ENCODE measurements around the gene RBFOX1.

RBFOX1 gene

GRCh38 chr16:7331997-7332396, 648 bp upstream of the RBFOX1 start:
- Histone ChIP-seq H3K4me1 (ENCODE audit: insufficient read depth, low read length, severe bottlenecking) (no peaks in the 10 kb centered on the region), H4K20me1 (ENCODE audit: insufficient read depth, low read length) (no peaks in the 10 kb centered on the region), H3K4me2 (ENCODE audit: low read length) (no peak overlapping the region), H3K9me2 (ENCODE audit: low read depth, low read length) (no peaks in the 10 kb centered on the region), H3K27ac (ENCODE audit: low read depth, low read length, poor library complexity, severe bottlenecking) (no peak overlapping the region), H3K36me3 (ENCODE audit: insufficient read depth, low read length) (no peaks in the 10 kb centered on the region), H3F3A (ENCODE audit: insufficient read depth, low read length) (no peaks in the 10 kb centered on the region), H3K79me2 (ENCODE audit: insufficient read depth, low read length) (no peaks in the 10 kb centered on the region), H3K27me3 (ENCODE audit: insufficient read depth, low read length) (no peaks in the 10 kb centered on the region), H3K9ac (ENCODE audit: low read length) (no peak overlapping the region), H2AFZ (ENCODE audit: low read length) (no peak overlapping the region), H3K9me3 (ENCODE audit: low read length) (no peaks in the 10 kb centered on the region), H3K4me3 (ENCODE audit: low read depth, low read length, poor library complexity, severe bottlenecking) (no peak overlapping the region)
- TF ChIP-seq EZH2 (IDR thresholded peaks at IDR 0.05; ENCODE audit: borderline replicate concordance, low read length), result no peak
- TF ChIP-seq, protein P1, sequence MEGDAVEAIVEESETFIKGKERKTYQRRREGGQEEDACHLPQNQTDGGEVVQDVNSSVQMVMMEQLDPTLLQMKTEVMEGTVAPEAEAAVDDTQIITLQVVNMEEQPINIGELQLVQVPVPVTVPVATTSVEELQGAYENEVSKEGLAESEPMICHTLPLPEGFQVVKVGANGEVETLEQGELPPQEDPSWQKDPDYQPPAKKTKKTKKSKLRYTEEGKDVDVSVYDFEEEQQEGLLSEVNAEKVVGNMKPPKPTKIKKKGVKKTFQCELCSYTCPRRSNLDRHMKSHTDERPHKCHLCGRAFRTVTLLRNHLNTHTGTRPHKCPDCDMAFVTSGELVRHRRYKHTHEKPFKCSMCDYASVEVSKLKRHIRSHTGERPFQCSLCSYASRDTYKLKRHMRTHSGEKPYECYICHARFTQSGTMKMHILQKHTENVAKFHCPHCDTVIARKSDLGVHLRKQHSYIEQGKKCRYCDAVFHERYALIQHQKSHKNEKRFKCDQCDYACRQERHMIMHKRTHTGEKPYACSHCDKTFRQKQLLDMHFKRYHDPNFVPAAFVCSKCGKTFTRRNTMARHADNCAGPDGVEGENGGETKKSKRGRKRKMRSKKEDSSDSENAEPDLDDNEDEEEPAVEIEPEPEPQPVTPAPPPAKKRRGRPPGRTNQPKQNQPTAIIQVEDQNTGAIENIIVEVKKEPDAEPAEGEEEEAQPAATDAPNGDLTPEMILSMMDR (IDR thresholded peaks at IDR 0.05; ENCODE audit: low read length), result no peak

DNA sequence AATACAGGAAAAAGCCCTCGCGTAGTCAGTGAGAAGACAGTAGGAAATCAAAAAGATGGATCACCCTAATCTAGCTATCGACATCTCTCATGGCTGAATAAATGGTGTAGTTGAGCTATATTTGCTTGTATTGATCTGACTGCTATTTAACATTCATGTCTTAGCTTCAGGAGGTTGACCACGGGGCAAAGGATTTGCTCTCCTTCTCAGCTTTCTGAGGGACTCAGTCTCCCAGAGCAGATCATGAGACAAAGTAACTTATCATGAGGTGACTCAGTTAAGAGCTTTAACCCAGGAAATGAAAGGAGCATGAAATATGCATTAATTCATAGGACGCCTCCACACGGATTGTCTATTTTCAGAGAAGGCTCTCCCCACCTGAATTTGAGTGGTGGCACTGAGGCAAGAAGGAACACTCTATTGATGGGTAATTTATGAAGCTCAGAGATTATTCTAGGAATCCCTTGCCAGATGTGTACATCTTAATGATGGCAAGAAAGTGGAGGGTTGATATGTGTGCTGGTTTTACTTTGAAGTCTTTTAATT, 608 bp downstream of the RBFOX1 start:
- Histone ChIP-seq H4K20me1 (ENCODE audit: insufficient read depth, low read length) (no peaks in the 10 kb centered on the region), H3K9ac (ENCODE audit: low read length) (no peak overlapping the region), H3K9me3 (ENCODE audit: low read length) (no peaks in the 10 kb centered on the region), H3K4me2 (ENCODE audit: low read length) (no peak overlapping the region), H3K36me3 (ENCODE audit: insufficient read depth, low read length) (no peaks in the 10 kb centered on the region), H3K27ac (ENCODE audit: low read depth, low read length, poor library complexity, severe bottlenecking) (no peak overlapping the region), H3K79me2 (ENCODE audit: insufficient read depth, low read length) (no peaks in the 10 kb centered on the region), H3K4me3 (ENCODE audit: low read depth, low read length, poor library complexity, severe bottlenecking) (no peak overlapping the region), H3K4me1 (ENCODE audit: insufficient read depth, low read length, severe bottlenecking) (no peaks in the 10 kb centered on the region), H3F3A (ENCODE audit: insufficient read depth, low read length) (no peaks in the 10 kb centered on the region), H3K9me2 (ENCODE audit: low read depth, low read length) (no peaks in the 10 kb centered on the region), H2AFZ (ENCODE audit: low read length) (no peak overlapping the region), H3K27me3 (ENCODE audit: insufficient read depth, low read length) (no peaks in the 10 kb centered on the region)
- TF ChIP-seq, protein P1 (IDR thresholded peaks at IDR 0.05; ENCODE audit: low read length), result no peak
- TF ChIP-seq EZH2 (IDR thresholded peaks at IDR 0.05; ENCODE audit: borderline replicate concordance, low read length), result no peak

- Histone ChIP-seq H3K9me3 (ENCODE audit: low read length) (no peaks in the 10 kb centered on the region), H2AFZ (ENCODE audit: low read length) (no peak overlapping the region), H3K9me2 (ENCODE audit: low read depth, low read length) (no peaks in the 10 kb centered on the region), H3K27me3 (ENCODE audit: insufficient read depth, low read length) (no peaks in the 10 kb centered on the region), H3K36me3 (ENCODE audit: insufficient read depth, low read length) (no peaks in the 10 kb centered on the region), H3F3A (ENCODE audit: insufficient read depth, low read length) (no peaks in the 10 kb centered on the region), H3K79me2 (ENCODE audit: insufficient read depth, low read length) (no peaks in the 10 kb centered on the region), H3K4me2 (ENCODE audit: low read length) (no peak overlapping the region), H3K9ac (ENCODE audit: low read length) (no peak overlapping the region), H3K27ac (ENCODE audit: low read depth, low read length, poor library complexity, severe bottlenecking) (no peak overlapping the region), H3K4me3 (ENCODE audit: low read depth, low read length, poor library complexity, severe bottlenecking) (no peak overlapping the region), H3K4me1 (ENCODE audit: insufficient read depth, low read length, severe bottlenecking) (no peaks in the 10 kb centered on the region), H4K20me1 (ENCODE audit: insufficient read depth, low read length) (no peaks in the 10 kb centered on the region)
- TF ChIP-seq, protein P1 (IDR thresholded peaks at IDR 0.05; ENCODE audit: low read length), result no peak
- no peak for TF ChIP-seq EZH2 (IDR thresholded peaks at IDR 0.05; ENCODE audit: borderline replicate concordance, low read length)
Observed at GRCh38 chr16:7334801-7335560, 2.3 kb downstream of the RBFOX1 start.

All from OCI-LY1 (cell line).